Gastrocnemius medialis (tissue), 4 donors: ENCODE data around the gene POLH. TPM values are rescaled to one million over a fixed set of nuclear protein-coding genes. Genes with fewer than 3 reads are reported as not detected.
"Not testable (repeated sequence)": the region's sequence is repeated elsewhere in the genome, so short reads cannot be mapped to it uniquely, and the experiment has no call there.

Experiments used
- ATAC-seq, 2 donors: fragments of 150-250 bp; one replicate each; pipeline ENCODE4 v1.9.1; 2016
- DNase-seq, 2 donors: peaks; one replicate each; pipeline ENCODE4 v3.0.0-alpha.2; 2019
- H3K27ac ChIP-seq, 4 donors: fragments of 200-600 bp; sonication (generic); 1 replicate in 1 of 4; 2 replicates in 3 of 4; pipeline ENCODE4 v1.5.1; 2016 to 2018; ENCODE audit warnings: mild to moderate bottlenecking in 2 of 4, moderate library complexity in 1 of 4
- H3K27me3 ChIP-seq, 3 donors: fragments of 200-600 bp; sonication (generic) in 2 of 3; 1 replicate in 1 of 3; 2 replicates in 2 of 3; pipeline versions ENCODE4 v1.5.1 to v1.6.0; 2016 to 2019; ENCODE audit warnings: mild to moderate bottlenecking in 1 of 3, moderate library complexity in 1 of 3
- H3K36me3 ChIP-seq, 2 donors: fragments of 200-600 bp; sonication (generic) in 1 of 2; one replicate each; pipeline ENCODE4 v1.5.1; 2017 to 2018
- H3K4me1 ChIP-seq, 2 donors: fragments of 200-600 bp; sonication (generic) in 1 of 2; one replicate each; pipeline ENCODE4 v1.5.1; 2016 to 2017; ENCODE audit warnings: mild to moderate bottlenecking in 2 of 2
- H3K4me3 ChIP-seq, 4 donors: fragments of 200-600 bp; sonication (generic) in 3 of 4; 1 replicate in 1 of 4; 2 replicates in 3 of 4; pipeline ENCODE4 v1.5.1; 2016 to 2019; ENCODE audit warnings: mild to moderate bottlenecking in 2 of 4
- H3K9me3 ChIP-seq, 3 donors: fragments of 200-600 bp; sonication (generic) in 2 of 3; 1 replicate in 1 of 3; 2 replicates in 2 of 3; pipeline ENCODE4 v1.5.1; 2016 to 2019
- CTCF ChIP-seq, 5 experiments: fragments of 450-650 bp in 3 of 5; fragments of 200-600 bp in 2 of 5; sonication (generic) in 2 of 5; IDR thresholded peaks in 4 of 5; conservative IDR thresholded peaks in 1 of 5; 1 replicate in 4 of 5; 2 replicates in 1 of 5; pipeline ENCODE4 v1.5.1; 2016 to 2019; ENCODE audit warnings: antibody characterized with exemption in 5 of 5, mild to moderate bottlenecking in 3 of 5, moderate library complexity in 3 of 5
- POLR2A ChIP-seq, 2 donors: fragments of 450-650 bp; IDR thresholded peaks; one replicate each; pipeline ENCODE4 v1.6.1; 2017; ENCODE audit warnings: antibody characterized with exemption in 2 of 2, mild to moderate bottlenecking in 2 of 2, moderate library complexity in 2 of 2
- in situ Hi-C, 4 donors: fragments of 200-750 bp; cut with MboI; loops; one replicate each; pipeline versions ENCODE4 v1.15.0 to v1.8.0; 2017; ENCODE audit warnings: low sequenced_read_pairs in 4 of 4
- intact Hi-C: fragments of 100-400 bp; cut with DNase I; formaldehyde crosslinking; loops from one replicate; pipeline ENCODE4 v1.15.1; 2023; ENCODE audit warnings: low total_unique reads
- total RNA-seq, 4 donors: library from RNA; depleted of rRNA; stranded (reverse); fragments of >200 nt; gene quantifications; one replicate each; pipeline versions ENCODE4 v1.1.0 to v1.2.3, GENCODE V29; 2016

The POLH gene
- total RNA-seq, 4 donors from 2014 or later = 3.8 to 6.9 (median 5.3) TPM

GRCh38 chr6:43579171-43579570 lies 3.2 kb downstream of the POLH start:
- Histone ChIP-seq H3K4me3 (no peak overlapping the region), H3K36me3 (peaks cover 0 to 21% of the 10 kb centered on the region in 2 donors), H3K9me3 (no peaks in the 10 kb centered on the region), H3K27me3 (no peaks in the 10 kb centered on the region), H3K27ac (no peak overlapping the region), H3K4me1 (peaks cover 26 to 37% of the 10 kb centered on the region in 2 donors)
- in situ Hi-C loops (no loop called here), intact Hi-C loops (loop anchor here (5.0 kb wide), 1 partner anchor 407 kb away; the partner anchor contains the start of gene SRF)
- DNase-seq = no peak
- TF ChIP-seq POLR2A (IDR thresholded peaks at IDR 0.05) (no peak), CTCF (IDR thresholded peaks at IDR 0.05 in 4 of 5, conservative IDR thresholded peaks at IDR 0.05 in 1 of 5) (no peak)
- ATAC-seq = no peak

- TF ChIP-seq CTCF (IDR thresholded peaks at IDR 0.05 in 4 of 5, conservative IDR thresholded peaks at IDR 0.05 in 1 of 5) (no peak), POLR2A (IDR thresholded peaks at IDR 0.05) (no peak)
- intact Hi-C loops = no loop called here
- ATAC-seq (no peak), DNase-seq (no peak)
- no peak overlapping the region for H3K27ac ChIP-seq
- H3K36me3 ChIP-seq = peaks cover 0 to 51% of the 10 kb centered on the region in 2 donors
- H3K9me3 ChIP-seq = no peaks in the 10 kb centered on the region
- peaks cover 9 to 13% of the 10 kb centered on the region in 2 donors for H3K4me1 ChIP-seq
- in situ Hi-C loops = no loop called here
- no peak overlapping the region for H3K4me3 ChIP-seq
- no peaks in the 10 kb centered on the region for H3K27me3 ChIP-seq
Measured at GRCh38 chr6:43582911-43583310, 6.9 kb downstream of the POLH start.

GRCh38 chr6:43584892-43585570 lies 9.0 kb downstream of the POLH start:
- ATAC-seq (no peak), DNase-seq (no peak)
- in situ Hi-C loops = no loop called here
- intact Hi-C loops = no loop called here
- no peaks in the 10 kb centered on the region for H3K9me3 ChIP-seq
- TF ChIP-seq CTCF (IDR thresholded peaks at IDR 0.05 in 4 of 5, conservative IDR thresholded peaks at IDR 0.05 in 1 of 5) = no peak
- no peak for TF ChIP-seq POLR2A (IDR thresholded peaks at IDR 0.05)
- H3K27me3 ChIP-seq = no peaks in the 10 kb centered on the region
- H3K4me3 ChIP-seq = no peak overlapping the region
- H3K4me1 ChIP-seq = no peaks in the 10 kb centered on the region
- H3K27ac ChIP-seq = no peak overlapping the region
- H3K36me3 ChIP-seq = peaks cover 0 to 66% of the 10 kb centered on the region in 2 donors

GRCh38 chr6:43588194-43588593 lies 12.2 kb downstream of the POLH start:
- H3K9me3 ChIP-seq = no peaks in the 10 kb centered on the region
- no peak overlapping the region for H3K27ac ChIP-seq
- intact Hi-C loops = no loop called here
- H3K27me3 ChIP-seq = no peaks in the 10 kb centered on the region
- no peaks in the 10 kb centered on the region for H3K4me1 ChIP-seq
- no peak overlapping the region for H3K4me3 ChIP-seq
- no peak for ATAC-seq
- H3K36me3 ChIP-seq = peaks cover 0 to 61% of the 10 kb centered on the region in 2 donors
- TF ChIP-seq POLR2A (IDR thresholded peaks at IDR 0.05) = no peak
- no peak for TF ChIP-seq CTCF (IDR thresholded peaks at IDR 0.05 in 4 of 5, conservative IDR thresholded peaks at IDR 0.05 in 1 of 5)
- in situ Hi-C loops = no loop called here
- no peak for DNase-seq

- peaks cover 0 to 47% of the 10 kb centered on the region in 2 donors for H3K36me3 ChIP-seq
- intact Hi-C loops, H3K27me3 ChIP-seq, H3K9me3 ChIP-seq, H3K4me1 ChIP-seq, H3K27ac ChIP-seq, in situ Hi-C loops, ATAC-seq, DNase-seq, H3K4me3 ChIP-seq: not testable (repeated sequence)
Measured at GRCh38 chr6:43589564-43589963, 13.6 kb downstream of the POLH start.
